NOMO-1 (cell line): ENCODE results near the gene C5orf63.
"Not testable (repeated sequence)": the region's sequence is repeated elsewhere in the genome, so short reads cannot be mapped to it uniquely, and the experiment has no call there.

ENCODE experiments used
- DNase-seq, 2 experiments: peaks; one replicate each; lab custom pipeline; 2025; ENCODE audit not compliant: unreplicated experiment in 2 of 2; lab: John Stamatoyannopoulos, UW

C5orf63 gene

DNA sequence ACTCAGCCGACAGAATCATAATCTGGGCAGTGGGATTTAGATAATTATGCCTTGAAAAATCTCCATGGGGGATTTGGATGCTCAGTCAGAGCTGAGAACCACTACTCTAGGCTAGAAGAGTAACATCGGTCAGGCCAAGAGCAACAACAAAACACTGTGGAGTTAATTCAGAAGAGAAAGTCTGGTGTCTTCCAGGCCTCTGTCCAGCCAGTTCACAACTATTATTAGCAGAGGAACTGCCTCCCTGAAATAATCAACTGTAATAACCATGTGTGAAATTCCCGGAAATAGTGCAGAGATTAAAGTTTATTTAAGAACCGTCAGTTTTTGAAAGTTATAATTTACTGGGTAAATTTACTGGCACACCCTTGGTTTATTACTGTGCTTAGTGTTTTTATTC is 34.8 kb downstream of the C5orf63 start:
- DNase-seq = no peak

DNA sequence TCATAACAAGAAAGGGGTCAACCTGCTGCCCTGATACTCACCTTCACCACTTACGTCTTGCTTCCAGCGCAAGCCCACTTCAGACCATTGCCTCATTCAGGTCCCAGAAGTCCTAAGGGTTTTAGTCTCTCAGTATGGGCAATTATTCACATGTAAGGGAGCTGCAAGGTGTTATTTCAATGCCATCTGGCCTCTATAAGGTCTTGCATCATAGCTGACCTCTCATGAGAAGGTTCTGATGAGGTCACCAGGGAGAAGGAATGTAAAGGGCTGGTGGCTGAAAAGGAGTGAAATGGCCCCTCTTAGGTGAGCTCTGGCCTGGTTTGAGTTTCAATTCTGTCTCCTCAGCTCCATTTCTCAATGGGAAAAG is 41.5 kb downstream of the C5orf63 start:
- DNase-seq = no peak

DNA sequence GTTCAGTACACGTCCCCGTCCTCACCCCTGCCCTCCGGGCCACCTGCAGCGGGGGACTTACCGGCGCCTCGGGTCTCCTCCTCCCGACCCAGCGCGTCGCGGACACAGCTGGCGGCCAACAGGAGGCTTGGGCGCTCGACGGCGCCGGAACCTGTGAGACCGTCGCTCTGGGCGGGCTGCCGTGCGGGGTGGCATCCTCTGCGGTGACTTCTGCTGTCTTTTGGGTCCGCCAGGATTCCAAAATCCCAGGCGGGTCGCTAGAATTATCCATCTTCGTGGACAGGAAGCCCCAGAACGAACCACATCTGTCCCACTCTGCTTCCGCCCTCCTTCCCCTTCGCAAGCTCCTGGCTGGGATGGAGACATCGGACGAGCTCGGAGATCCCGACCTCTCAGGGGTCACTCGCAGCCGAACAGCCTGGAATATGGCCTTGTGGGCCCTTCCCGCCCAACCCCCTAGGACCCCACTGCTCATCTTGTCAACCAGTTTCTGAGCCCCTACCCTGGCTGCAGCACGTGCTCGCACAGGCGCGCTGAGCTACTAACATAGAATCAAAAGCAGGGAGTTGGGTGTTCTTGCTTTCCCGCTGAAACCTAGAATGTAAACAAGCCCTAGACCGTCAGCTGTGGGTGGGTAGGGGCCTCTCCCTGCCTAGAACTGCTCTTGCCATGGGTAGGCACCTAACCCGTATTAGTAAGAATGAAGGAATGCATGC is 42.0 kb downstream of the C5orf63 start:
- DNase-seq = no peak

DNA sequence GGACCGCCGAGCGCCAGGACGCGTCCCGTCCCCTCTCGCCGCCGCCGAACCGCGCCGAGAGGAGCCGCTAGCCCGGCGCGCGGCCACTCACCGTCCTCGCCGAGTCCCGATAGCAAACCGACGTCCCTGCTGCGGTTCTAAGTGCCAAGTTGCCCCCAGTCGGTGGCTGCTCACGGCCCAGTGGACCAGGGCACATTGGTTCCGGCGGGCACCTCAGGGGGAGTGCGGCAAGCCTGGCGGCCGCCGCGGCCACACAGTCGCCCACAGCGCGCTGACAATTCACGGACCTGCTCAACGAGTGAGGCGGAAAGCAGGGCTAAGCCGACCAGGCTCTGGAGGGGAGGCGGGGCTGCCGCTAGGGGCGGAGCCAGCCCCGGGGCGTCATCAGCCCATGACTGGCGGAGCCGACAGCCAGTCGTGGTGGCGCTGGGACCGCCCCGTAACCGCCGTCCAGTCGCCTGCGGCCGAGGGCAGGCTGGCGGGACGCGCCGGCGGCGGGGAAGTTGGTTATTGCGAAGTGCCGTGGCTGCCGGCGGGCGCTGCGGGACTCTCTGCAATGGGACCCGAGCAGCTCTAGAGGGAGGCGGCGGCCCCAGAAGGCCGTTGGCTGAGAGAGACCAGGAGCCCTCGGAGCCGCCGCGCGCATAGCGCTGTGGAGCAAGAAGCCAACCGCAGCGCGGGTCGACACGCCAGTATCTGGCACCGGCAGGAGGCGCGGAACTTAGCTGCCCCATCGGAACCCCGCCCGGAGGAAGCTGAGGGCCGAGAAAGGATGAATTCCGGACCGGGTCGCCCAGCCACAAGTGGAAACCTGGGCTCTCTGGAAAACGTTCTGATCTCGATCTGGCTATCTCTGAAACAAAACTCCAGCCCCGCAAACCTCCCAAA is 42.8 kb downstream of the C5orf63 start, which contains the start of gene MARCHF3:
Gene MARCHF3 (minus strand): TSS at position 300 of the 888 bp plus-strand sequence. CDS start 112,387 bp downstream, outside the sequence.
- peak; percentile 90 to 98 for DNase-seq

DNA sequence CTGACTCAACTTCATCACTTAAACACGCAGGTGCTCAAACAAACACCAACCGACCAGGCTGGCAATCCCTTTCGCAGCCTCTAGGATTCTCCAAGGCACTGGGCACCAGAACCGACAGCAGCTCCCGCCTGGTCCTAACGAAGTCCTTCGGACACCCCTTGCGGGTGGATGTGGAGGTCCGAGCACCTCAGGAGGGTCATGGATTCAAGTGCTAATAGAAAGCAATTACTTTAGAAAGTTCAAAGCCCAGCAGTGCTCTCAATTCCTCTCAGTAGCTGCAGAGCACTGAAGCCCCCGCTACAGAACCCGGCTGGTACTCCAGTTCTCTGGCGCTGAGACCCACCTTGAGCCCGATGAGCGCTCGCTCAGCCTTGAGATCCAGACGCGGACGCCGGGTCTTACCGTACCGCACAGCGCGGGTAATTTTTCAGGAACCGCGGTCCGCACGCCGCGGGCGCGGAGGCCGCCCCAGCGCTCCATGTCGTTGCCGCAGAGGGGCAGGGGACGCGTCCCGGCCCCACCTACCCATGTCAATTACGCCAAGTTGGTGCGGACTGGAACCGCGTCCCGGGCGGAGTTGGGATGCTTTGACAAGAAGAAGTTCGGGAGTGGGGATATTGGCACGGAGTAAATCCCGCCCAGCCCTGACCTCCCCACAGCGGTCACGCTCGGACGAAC is 43.6 kb downstream of the C5orf63 start:
- peak; percentile 24 to 39 for DNase-seq

DNA sequence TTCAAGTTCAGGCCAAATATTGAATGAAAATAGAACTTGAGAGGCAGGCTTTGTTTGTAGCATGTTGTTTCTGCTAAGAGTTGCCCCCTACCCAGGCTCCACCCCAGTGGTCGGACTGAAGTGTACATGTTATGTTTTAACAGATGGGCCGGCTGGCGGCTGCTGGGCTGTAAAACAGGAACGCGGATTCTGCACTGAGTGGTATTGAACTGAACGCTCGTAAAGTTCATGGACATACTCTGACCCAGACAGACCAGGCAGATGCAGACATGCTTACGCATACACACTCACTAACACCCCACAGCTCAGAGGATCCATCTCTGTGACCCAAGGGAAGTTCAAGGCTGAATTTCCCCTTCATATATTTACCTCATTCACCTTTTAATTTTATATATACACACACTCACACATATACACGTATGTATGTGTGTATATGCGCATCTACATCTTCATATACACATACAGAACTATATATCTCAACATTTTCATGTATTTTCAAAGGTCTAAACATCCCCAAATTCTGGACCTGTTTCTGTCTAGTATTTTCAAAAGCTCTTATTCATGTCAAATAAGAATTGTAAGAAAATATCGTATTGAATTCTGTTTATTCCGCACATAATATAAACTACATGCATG is 44.4 kb downstream of the C5orf63 start:
- peak; percentile 69 to 72 for DNase-seq

DNA sequence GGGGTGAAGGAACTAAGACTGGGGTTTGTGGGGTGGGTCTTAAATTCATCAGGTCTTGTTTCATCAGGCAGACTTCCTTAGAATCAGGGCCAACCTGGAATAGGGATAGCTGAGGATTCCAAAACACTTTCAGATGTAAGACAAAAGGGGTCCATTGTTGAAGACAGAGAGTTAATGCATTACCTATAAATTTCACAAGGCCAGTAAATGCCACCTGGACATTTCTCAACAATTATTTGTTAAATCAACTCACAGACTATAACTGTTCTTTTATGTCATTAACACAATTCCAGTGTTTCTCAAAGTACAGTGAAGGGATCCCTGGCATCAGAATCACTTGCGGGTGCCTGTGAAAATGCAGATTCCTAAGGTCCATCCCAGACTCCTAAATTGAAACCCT is 45.8 kb downstream of the C5orf63 start:
- no peak for DNase-seq

DNA sequence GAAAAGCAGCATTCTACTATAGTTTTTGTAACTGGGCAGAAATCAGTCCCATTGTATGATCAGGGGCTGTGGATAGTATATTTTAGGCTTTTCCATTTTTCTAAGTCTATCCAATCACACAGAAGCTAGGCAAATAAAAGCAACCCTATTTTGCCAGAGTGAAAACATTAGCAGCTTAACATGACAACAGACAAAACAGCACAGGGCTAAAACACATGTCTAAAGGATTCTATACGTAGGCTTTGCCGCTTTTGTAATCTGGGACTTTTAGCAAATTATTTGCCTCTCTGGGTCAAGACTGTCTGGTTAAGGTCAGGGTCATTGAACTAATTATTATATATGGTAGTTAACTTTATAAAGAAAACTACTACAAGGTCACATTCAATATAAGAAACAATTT is 47.1 kb downstream of the C5orf63 start:
- no peak for DNase-seq

DNA sequence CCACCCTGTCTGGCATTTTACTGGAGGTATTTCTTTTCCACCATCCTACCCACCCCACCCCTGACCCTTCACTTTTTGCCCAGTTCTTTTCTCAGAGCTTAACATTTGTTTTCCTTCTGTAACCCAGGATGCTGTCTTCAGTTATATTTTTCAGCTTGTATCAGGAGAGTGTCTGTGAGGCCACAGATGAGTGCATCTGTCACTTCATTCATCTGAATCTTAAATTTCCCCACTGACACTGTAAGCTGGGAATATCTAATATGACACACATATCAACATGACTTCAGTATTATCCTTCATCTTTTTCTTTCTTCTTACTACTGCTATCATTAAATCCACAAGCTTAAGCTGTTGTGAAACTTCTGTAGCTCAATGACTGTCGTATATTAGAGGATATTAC is 47.8 kb downstream of the C5orf63 start:
- no peak for DNase-seq

DNA sequence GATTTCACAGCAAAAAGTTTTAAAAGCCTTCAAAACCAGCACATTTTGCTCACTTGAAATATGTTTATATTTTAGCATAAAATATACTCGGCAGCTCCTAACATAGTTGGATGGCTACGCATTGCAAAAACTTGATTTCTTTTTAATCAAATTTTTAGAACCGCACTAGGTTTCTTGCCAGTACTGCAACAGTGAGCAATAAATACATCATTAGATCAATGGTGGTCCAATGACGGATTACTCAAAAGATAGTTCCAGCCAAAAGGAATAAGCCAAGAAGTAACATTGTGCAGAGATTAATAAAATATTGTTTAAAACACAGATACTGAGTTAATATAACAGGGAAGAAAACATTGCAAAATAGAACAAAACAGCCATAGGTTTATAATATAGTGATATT is 48.5 kb downstream of the C5orf63 start:
- DNase-seq = no peak

DNA sequence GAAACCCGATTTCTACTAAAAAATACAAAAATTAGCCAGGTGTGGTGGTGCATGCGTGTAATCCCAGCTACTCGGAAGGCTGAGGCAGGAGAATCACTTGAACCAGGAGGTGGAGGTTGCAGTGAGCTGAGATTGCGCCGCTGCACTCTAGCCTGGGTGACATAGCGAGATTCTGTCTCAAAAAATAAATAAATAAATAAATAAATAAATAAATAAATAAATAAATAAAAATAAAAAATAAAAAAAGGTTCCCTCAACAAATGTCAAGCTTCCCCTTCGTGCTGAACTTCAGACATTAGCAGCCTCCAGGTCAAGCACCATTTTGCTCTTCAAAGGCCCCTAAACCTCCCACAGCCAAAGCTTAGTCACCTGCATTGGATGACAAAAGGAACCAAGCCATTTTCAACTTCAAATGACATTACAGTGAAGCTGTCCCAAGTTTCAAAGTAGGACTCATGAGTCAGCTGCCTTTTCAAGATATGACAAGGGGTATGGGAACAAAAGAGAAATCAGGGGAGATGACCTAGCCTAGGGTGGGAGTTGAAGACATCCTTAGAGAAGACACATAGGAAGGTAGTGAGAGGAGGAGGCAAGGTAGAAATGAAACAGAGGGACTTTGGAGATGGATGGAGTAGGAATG is 49.6 kb downstream of the C5orf63 start:
- DNase-seq = not testable (repeated sequence)

DNA sequence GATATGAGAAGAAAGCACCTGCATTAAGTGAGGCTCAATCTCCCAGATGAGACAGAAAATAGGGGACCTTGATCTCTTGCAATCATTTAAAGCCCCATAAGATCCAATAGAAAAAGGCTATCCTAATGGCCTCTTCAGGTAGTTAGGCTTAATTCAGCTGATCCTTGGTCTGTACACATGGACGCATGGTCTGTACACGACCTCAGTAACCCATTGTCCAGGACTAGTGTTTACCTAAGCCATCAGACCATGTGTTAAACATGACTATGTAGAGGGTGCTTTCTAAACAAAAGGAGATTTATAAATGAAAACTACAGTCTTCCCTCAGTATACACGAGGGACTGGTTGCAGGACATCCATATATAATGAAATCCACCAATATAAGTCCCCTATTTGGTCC is 50.5 kb downstream of the C5orf63 start:
- no peak for DNase-seq

DNA sequence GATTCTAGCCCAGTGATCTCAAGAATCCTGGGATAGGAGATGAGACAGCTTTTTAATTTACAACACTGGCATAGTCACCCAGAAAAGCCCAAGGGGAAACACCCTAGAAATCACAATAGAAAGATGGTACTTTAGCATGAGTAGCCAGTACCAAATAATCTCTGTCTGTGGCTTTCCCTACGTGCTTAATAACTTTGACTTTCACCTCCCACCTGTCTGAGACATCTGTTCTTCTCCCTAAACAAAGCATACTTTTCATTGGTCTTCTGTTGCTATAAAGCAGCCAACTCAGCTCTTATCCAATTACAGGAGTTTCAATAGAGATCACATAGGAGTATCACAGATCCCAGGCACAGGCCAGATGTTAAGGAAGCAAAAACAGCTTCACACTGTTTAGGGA is 53.4 kb downstream of the C5orf63 start:
- DNase-seq = no peak

DNA sequence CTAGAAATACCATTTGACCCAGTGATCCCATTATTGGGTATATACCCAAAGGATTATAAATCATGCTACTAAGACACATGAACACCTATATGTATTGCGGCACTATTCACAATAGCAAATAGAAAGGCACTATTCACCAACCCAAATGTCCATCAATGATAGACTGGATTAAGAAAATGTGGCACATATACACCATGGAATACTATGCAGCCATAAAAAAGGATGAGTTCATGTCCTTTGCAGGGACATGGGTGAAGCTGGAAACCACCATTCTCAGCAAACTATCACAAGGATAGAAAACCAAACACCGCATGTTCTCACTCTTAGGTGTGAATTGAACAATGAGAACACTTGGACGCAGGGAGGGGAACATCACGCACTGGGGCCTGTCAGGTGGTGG is 56.6 kb downstream of the C5orf63 start:
- not testable (repeated sequence) for DNase-seq

DNA sequence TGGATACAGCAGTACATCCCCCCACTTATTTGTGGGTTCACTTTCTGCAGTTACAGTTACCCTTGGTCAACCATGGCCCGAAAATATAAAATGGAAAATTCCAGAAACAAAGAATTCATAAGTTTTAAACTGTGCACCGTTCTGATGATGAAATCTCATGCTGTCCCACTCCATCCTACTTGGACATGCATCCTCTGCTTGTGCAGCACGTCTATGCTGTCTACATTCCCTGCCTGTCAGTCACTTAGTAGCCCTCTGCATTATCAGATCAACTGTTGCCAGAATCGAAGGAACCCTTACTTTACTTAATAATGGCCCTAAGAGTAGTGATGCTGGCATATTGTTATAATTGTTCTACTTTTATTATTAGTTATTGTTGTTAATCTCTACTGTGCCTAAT is 57.6 kb downstream of the C5orf63 start:
- no peak for DNase-seq

DNA sequence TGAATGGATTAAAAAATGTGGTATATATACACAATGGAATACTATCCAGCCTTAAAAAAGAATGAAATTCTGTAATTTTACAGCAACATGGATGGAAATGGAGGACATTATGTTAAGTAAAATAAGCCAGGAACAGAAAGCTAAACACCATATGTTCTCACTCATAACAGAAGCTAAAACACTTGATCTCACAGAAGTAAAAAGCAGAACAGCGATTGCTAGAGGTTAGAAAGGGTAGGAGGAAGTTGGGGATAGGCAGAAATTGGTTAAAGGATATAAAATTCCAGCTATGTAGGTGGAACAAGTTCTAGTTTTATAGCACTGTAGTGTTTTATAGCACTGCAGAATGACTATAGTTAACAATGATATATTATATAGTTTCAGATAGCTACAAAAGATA is 58.7 kb downstream of the C5orf63 start:
- DNase-seq = peak; percentile 43 to 80

DNA sequence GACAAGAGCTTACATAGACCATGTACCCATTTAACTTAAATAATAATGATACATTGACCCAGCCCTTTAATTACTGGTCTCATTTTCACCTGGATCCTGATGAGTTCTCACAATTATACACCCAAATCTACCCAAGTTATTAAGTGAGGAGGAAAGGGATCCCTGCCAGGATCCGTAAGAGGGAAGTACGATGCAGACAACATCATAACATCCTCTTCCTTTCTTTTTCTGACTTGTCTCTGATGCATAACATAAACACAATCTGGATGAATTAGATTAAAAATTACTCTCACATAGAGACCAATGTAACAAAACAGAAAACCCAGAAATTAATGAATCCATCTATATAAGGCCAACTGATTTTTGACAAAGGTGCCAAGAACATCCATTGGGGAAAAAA is 59.9 kb downstream of the C5orf63 start:
- DNase-seq = no peak

DNA sequence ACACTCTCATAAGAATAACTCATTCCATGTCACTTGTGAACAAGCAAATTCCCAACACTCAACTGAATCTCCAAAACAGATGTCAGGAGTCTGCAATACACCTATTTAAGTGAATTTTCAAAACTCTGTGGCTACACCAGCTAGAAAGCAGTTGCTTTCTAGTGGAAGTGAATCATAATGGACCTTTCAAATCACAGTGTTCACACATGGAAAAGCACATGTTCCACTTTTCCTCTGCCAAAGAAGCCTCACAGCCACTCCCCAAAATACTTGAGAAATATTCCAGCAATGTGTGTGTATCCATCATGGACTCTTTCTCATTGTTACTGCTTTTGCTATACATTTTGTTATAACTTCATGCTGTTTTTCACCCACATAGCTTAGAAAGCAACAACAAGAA is 60.4 kb downstream of the C5orf63 start:
- no peak for DNase-seq

DNA sequence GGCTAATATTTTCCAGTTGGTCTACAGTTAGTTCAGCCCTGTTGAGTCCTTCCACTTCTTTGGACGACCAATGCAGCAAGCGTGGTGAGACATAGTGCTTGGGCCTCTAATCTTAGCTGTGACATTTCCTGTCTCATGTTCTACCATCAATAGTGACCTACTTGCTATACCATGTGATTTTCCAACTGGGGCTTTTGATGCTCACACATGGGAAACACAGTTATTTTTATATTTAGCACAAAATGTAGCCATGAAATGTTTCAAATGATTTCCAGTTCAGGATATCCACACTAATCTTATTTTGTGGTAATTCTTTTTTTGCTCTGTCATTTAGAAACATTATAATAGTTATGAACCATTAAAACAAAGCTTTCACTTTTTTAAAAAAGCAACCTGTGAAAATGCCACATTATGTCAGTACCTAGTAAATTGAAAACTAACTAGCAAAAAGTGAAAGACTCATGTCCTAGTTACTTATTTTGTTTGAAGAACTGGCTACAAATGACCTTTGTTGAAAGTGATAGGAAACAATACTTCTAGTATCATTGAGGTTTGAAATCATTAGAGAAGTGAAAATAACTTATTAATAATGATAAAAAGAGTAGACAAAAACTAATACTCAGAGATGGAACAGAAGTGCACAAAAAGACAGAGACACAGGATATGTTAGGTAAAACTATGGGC is 61.2 kb downstream of the C5orf63 start:
- no peak for DNase-seq

DNA sequence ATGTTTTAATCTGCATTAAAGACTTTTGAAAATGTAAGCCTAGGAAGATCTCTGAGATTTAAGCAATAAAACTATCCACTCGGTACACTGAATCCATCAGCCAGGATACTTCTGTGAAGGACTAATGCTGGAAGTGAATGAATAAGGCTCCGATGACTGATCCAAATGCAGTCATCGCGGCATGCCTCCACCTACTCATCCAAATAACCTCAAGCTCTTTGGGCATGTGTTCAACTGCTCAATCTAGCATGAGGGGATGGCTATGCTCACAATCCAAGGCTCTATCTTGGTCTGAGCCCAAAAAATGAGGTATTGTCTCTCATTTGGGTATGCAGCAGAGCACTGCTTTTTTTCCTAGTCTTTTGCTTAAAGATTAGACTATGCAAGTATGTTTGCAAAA is 62.1 kb downstream of the C5orf63 start:
- DNase-seq = no peak
